Islet precursor cell (in vitro differentiated cells): Measurements from ENCODE around the gene PTPRD.

Experiments
- DNase-seq: peaks from one replicate; pipeline ENCODE4 v3.0.0-alpha.2; 2018

The PTPRD gene

GRCh38 chr9:10045598-10045997 is 567.2 kb downstream of the PTPRD start:
- DNase-seq = no peak

- DNase-seq = no peak
Observed at GRCh38 chr9:10041726-10042229, 571.0 kb downstream of the PTPRD start.

GRCh38 chr9:10036095-10036494 is 576.7 kb downstream of the PTPRD start:
- DNase-seq = no peak

GRCh38 chr9:10032166-10032565 is 580.6 kb downstream of the PTPRD start:
- no peak for DNase-seq

GRCh38 chr9:10026443-10026984 is 586.3 kb downstream of the PTPRD start:
- no peak for DNase-seq

- no peak for DNase-seq
Observed at GRCh38 chr9:10015755-10016154, 597.0 kb downstream of the PTPRD start.

- no peak for DNase-seq
Observed at GRCh38 chr9:10014889-10015288, 597.9 kb downstream of the PTPRD start.

- no peak for DNase-seq
Observed at GRCh38 chr9:10009401-10009800, 603.4 kb downstream of the PTPRD start.

- no peak for DNase-seq
Observed at GRCh38 chr9:10008101-10008799, 604.6 kb downstream of the PTPRD start.

GRCh38 chr9:10007356-10007755 is 605.4 kb downstream of the PTPRD start:
- no peak for DNase-seq

- DNase-seq = no peak
Observed at GRCh38 chr9:10005206-10005605, 607.6 kb downstream of the PTPRD start.

- no peak for DNase-seq
Observed at GRCh38 chr9:10003047-10003446, 609.8 kb downstream of the PTPRD start.

- no peak for DNase-seq
Observed at GRCh38 chr9:10000669-10001068, 612.1 kb downstream of the PTPRD start.

- DNase-seq = no peak
Observed at GRCh38 chr9:9998491-9999287, 614.1 kb downstream of the PTPRD start.

GRCh38 chr9:9997585-9997984 is 615.2 kb downstream of the PTPRD start:
- no peak for DNase-seq

GRCh38 chr9:9996259-9996658 is 616.5 kb downstream of the PTPRD start:
- no peak for DNase-seq

- DNase-seq = no peak
Observed at GRCh38 chr9:9992936-9993335, 619.9 kb downstream of the PTPRD start.

GRCh38 chr9:9973062-9973461 is 639.7 kb downstream of the PTPRD start:
- DNase-seq = no peak

- DNase-seq = no peak
Observed at GRCh38 chr9:9970514-9970913, 642.3 kb downstream of the PTPRD start.

- no peak for DNase-seq
Observed at GRCh38 chr9:9963841-9964240, 649.0 kb downstream of the PTPRD start.

GRCh38 chr9:9961934-9962333 is 650.9 kb downstream of the PTPRD start:
- DNase-seq = no peak

GRCh38 chr9:9961487-9961886 is 651.3 kb downstream of the PTPRD start:
- DNase-seq = no peak

- DNase-seq = no peak
Observed at GRCh38 chr9:9951556-9952160, 661.1 kb downstream of the PTPRD start.

- no peak for DNase-seq
Observed at GRCh38 chr9:9950813-9951212, 662.0 kb downstream of the PTPRD start.
